Measurements from ENCODE around the gene MRPS7.

MRPS7 gene

GRCh38 chr17:75315541-75316243 is 54.0 kb downstream of the MRPS7 start:
- DNase-seq = no peak
